H1 (cell line): ENCODE results near the gene PCP4. TPM values are rescaled to one million over a fixed set of nuclear protein-coding genes. Genes with fewer than 3 reads are reported as not detected.
"Not testable (repeated sequence)": the region's sequence is repeated elsewhere in the genome, so short reads cannot be mapped to it uniquely, and the experiment has no call there.

Experiments used
- CTCF ChIA-PET: fragments of 300-600 bp; sonication (Branson Sonifier 250); formaldehyde crosslinking; loops from one replicate; lab custom pipeline; 2021; ENCODE audit not compliant: partially characterized antibody; lab: Charles Lee
- POLR2A ChIA-PET: fragments of 300-600 bp; sonication (Branson Sonifier 250); formaldehyde crosslinking; loops from one replicate; lab custom pipeline; 2021; ENCODE audit warnings: inconsistent platforms; ENCODE audit not compliant: partially characterized antibody; lab: Charles Lee
- DNase-seq, 2 experiments: peaks; one replicate each; pipeline versions ENCODE4 v3.0.0 to v3.0.0-alpha.2; 2010 to 2022; ENCODE audit warnings: low spot score in 2 of 2, low read depth in 1 of 2, mixed read lengths in 1 of 2
- FAIRE-seq: peaks from 2 replicates; lab custom pipeline; 2011; peaks lifted over from hg19 to GRCh38; lab: Jason Lieb, UNC
- H2AFZ ChIP-seq: 2 replicates; pipeline ENCODE4 v1.8.1; 2012; ENCODE audit warnings: low read length, inconsistent platforms
- H2AK5ac ChIP-seq: 2 replicates; pipeline ENCODE4 v1.6.1; 2013; ENCODE audit warnings: low read depth, low read length
- H2BK120ac ChIP-seq: replicated peaks from 2 replicates; pipeline ENCODE3; 2013; ENCODE audit warnings: low read depth, low read length, inconsistent platforms
- H2BK12ac ChIP-seq: 2 replicates; pipeline ENCODE4 v1.6.1; 2013; ENCODE audit warnings: low read depth, low read length
- H2BK15ac ChIP-seq: 2 replicates; pipeline ENCODE4 v1.6.1; 2013; ENCODE audit warnings: low read length
- H2BK20ac ChIP-seq: 2 replicates; pipeline ENCODE4 v1.6.1; 2013; ENCODE audit warnings: low read length
- H2BK5ac ChIP-seq: 2 replicates; pipeline ENCODE4 v1.6.1; 2013; ENCODE audit warnings: low read depth, low read length
- H3K14ac ChIP-seq: 2 replicates; pipeline ENCODE4 v1.6.1; 2013; ENCODE audit warnings: inconsistent platforms; ENCODE audit not compliant: insufficient read length
- H3K18ac ChIP-seq: 2 replicates; pipeline ENCODE4 v1.6.1; 2013; ENCODE audit warnings: low read length; ENCODE audit errors: extremely low read depth
- H3K23ac ChIP-seq: 2 replicates; pipeline ENCODE4 v1.6.1; 2013; ENCODE audit warnings: inconsistent platforms; ENCODE audit not compliant: insufficient read length
- H3K23me2 ChIP-seq: 2 replicates; pipeline ENCODE4 v1.6.1; 2013; ENCODE audit warnings: low read depth, low read length
- H3K27ac ChIP-seq: 2 replicates; pipeline ENCODE4 v1.6.1; 2011; ENCODE audit warnings: low read depth, low read length, inconsistent platforms
- H3K27me3 ChIP-seq, 4 experiments: replicated peaks in 1 of 4; 1 replicate in 1 of 4; 2 replicates in 3 of 4; pipeline versions ENCODE4 v1.6.1 to v1.8.1; 2011 to 2013; ENCODE audit warnings: low read length in 3 of 4, mild to moderate bottlenecking in 3 of 4, inconsistent platforms in 2 of 4, mixed read lengths in 2 of 4, moderate library complexity in 1 of 4; ENCODE audit not compliant: control insufficient read depth in 3 of 4, insufficient read depth in 3 of 4; ENCODE audit errors: extremely low read depth in 1 of 4
- H3K36me3 ChIP-seq, 4 experiments: 2 replicates each; pipeline versions ENCODE4 v1.6.1 to v1.8.1; 2011 to 2013; ENCODE audit warnings: mild to moderate bottlenecking in 4 of 4, low read length in 3 of 4, moderate library complexity in 2 of 4, control low read depth in 1 of 4, inconsistent platforms in 1 of 4; ENCODE audit not compliant: insufficient read depth in 4 of 4, control insufficient read depth in 2 of 4
- H3K4ac ChIP-seq: replicated peaks from 2 replicates; pipeline ENCODE3; 2013; ENCODE audit warnings: low read length, low read depth, mixed read lengths, inconsistent platforms; ENCODE audit not compliant: insufficient read length
- H3K4me1 ChIP-seq, 4 experiments: replicated peaks in 1 of 4; 1 replicate in 1 of 4; 2 replicates in 3 of 4; pipeline versions ENCODE4 v1.6.1 to v1.8.1; 2011 to 2013; ENCODE audit warnings: low read length in 3 of 4, inconsistent platforms in 2 of 4, mixed read lengths in 1 of 4; ENCODE audit not compliant: insufficient read depth in 4 of 4, control insufficient read depth in 3 of 4
- H3K4me2 ChIP-seq, 2 experiments: 2 replicates each; pipeline versions ENCODE4 v1.6.1 to v1.8.1; 2011 to 2013; ENCODE audit warnings: low read depth in 2 of 2, low read length in 2 of 2, control low read depth in 1 of 2, inconsistent platforms in 1 of 2, mild to moderate bottlenecking in 1 of 2; ENCODE audit not compliant: insufficient read depth in 1 of 2
- H3K4me3 ChIP-seq, 4 experiments: fragments of 200-600, 300-600 bp in 1 of 4; sonication (generic), shearing (Covaris generic), sonication (Bioruptor Twin) in 1 of 4; 2 replicates each; pipeline versions ENCODE4 v1.5.1 to v1.8.1; 2011 to 2016; ENCODE audit warnings: low read length in 4 of 4, low read depth in 3 of 4, control low read depth in 2 of 4, inconsistent platforms in 2 of 4, mild to moderate bottlenecking in 2 of 4, mixed read lengths in 1 of 4, moderate library complexity in 1 of 4; ENCODE audit not compliant: insufficient read depth in 2 of 4; ENCODE audit errors: extremely low read depth in 1 of 4
- H3K56ac ChIP-seq: replicated peaks from 2 replicates; pipeline ENCODE3; 2013; ENCODE audit warnings: low read depth, mild to moderate bottlenecking, mixed read lengths, low read length, inconsistent platforms; ENCODE audit not compliant: insufficient read length
- H3K79me1 ChIP-seq: 2 replicates; pipeline ENCODE4 v1.6.1; 2013; ENCODE audit warnings: low read depth, low read length, control low read depth
- H3K79me2 ChIP-seq, 2 experiments: 2 replicates each; pipeline versions ENCODE4 v1.6.1 to v1.8.1; 2012 to 2013; ENCODE audit warnings: low read length in 2 of 2, mild to moderate bottlenecking in 2 of 2, inconsistent platforms in 1 of 2; ENCODE audit not compliant: insufficient read depth in 2 of 2, control insufficient read depth in 1 of 2
- H3K9ac ChIP-seq, 4 experiments: replicated peaks in 1 of 4; 1 replicate in 1 of 4; 2 replicates in 3 of 4; pipeline versions ENCODE4 v1.6.1 to v1.8.1; 2011 to 2013; ENCODE audit warnings: low read depth in 3 of 4, low read length in 3 of 4, control low read depth in 2 of 4, mild to moderate bottlenecking in 2 of 4, moderate library complexity in 2 of 4, inconsistent platforms in 1 of 4; ENCODE audit errors: extremely low read depth in 1 of 4
- H3K9me3 ChIP-seq, 2 experiments: 2 replicates each; pipeline versions ENCODE4 v1.6.1 to v1.8.1; 2012 to 2013; ENCODE audit warnings: mild to moderate bottlenecking in 2 of 2, moderate library complexity in 2 of 2, control low read depth in 1 of 2, inconsistent platforms in 1 of 2, low read depth in 1 of 2, low read length in 1 of 2, mixed read lengths in 1 of 2; ENCODE audit not compliant: insufficient read depth in 2 of 2
- H4K20me1 ChIP-seq, 2 experiments: replicated peaks in 1 of 2; 2 replicates each; pipeline versions ENCODE3 to v1.8.1; 2011 to 2013; ENCODE audit warnings: inconsistent platforms in 2 of 2, low read length in 2 of 2, mild to moderate bottlenecking in 1 of 2; ENCODE audit not compliant: insufficient read depth in 2 of 2, control insufficient read depth in 1 of 2
- H4K5ac ChIP-seq: 2 replicates; pipeline ENCODE4 v1.6.1; 2013; ENCODE audit warnings: low read length, low read depth, mixed read lengths, inconsistent platforms; ENCODE audit not compliant: insufficient read length
- H4K8ac ChIP-seq: 2 replicates; pipeline ENCODE4 v1.8.0; 2013; ENCODE audit warnings: mild to moderate bottlenecking, moderate library complexity, low read length, inconsistent platforms; ENCODE audit not compliant: insufficient read depth; ENCODE audit errors: extremely low read depth
- H4K91ac ChIP-seq: replicated peaks from 2 replicates; pipeline ENCODE3; 2013; ENCODE audit warnings: low read length, mixed read lengths, inconsistent platforms; ENCODE audit not compliant: insufficient read length
- JUN ChIP-seq: IDR thresholded peaks from 2 replicates; pipeline ENCODE4 v1.6.1; 2011; ENCODE audit warnings: low read depth, mild to moderate bottlenecking, improper control_type of control experiment, low read length
- KDM1A ChIP-seq: fragments of 200-600, 300-600 bp; sonication (generic); IDR thresholded peaks from 2 replicates; pipeline ENCODE4 v1.7.1; 2016; ENCODE audit warnings: mild to moderate bottlenecking, low read length, borderline replicate concordance
- WGBS, 2 experiments: shearing (Covaris generic) in 1 of 2; methylation state at CpG; one replicate each; pipeline versions ENCODE4 v1.1.6 to v1.1.7; 2013 to 2015; ENCODE audit warnings: low lambda C conversion rate in 2 of 2, mixed read lengths in 2 of 2, inconsistent platforms in 1 of 2, low coverage in 1 of 2, missing lambda C conversion rate in 1 of 2; ENCODE audit not compliant: insufficient replicate concordance in 2 of 2, insufficient coverage in 1 of 2, insufficient read length in 1 of 2; ENCODE audit errors: extremely low coverage in 1 of 2, missing lambda C conversion rate in 1 of 2; 5-methylcytosine and 5-hydroxymethylcytosine counted together
- polyA plus RNA-seq, 7 experiments: library from polyadenylated mRNA; depleted of rRNA in 3 of 7; stranded (reverse) in 5 of 7; unstranded in 2 of 7; fragments of >200 nt in 5 of 7; fragments of 200-250 nt in 2 of 7; gene quantifications; 1 replicate in 5 of 7; 2 replicates in 1 of 7; 4 replicates in 1 of 7; pipeline versions ENCODE4 v1.2.1 to v1.2.3, GENCODE V29; 2011 to 2013; ENCODE audit warnings: missing spikeins in 2 of 7, mixed read lengths in 2 of 7
- total RNA-seq: library from RNA; stranded (reverse); fragmentation: NEBNext Ultra II Directional; extraction: Animal tissue kit (Norgen Biotek cat#: 25700); gene quantifications from 2 replicates; pipeline ENCODE4 v1.2.1, GENCODE V29; 2021

Gene PCP4
- total and polyA plus RNA-seq, 2 of the 8 experiments (the other 6 are each of a cell fraction or from before 2014, with no cell fraction given) = 1.8 to 2.4 TPM

DNA sequence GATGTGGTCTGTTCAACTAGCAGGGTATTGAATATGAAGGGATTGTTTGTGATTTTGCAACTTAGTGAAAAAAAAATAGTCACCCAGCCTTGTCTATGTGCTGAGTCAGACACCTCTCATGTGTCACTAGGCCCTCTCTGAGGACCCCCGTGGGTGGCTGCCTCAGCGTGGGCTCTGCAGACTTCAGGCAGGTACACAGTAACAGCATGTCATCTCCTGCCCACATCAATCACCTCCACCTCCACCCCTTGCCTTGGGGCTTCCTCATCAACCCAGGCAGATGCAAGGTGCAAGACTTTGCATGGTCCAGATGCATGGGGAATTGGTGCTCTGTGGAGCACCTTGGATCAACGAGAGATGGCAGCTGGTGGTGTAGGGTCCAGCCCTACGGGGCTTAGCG, 23.9 kb downstream of the PCP4 start (continued):
- TF ChIP-seq JUN (no peak), KDM1A (no peak)
- TF ChIP-seq, all 59 proteins: peak for 0

DNA sequence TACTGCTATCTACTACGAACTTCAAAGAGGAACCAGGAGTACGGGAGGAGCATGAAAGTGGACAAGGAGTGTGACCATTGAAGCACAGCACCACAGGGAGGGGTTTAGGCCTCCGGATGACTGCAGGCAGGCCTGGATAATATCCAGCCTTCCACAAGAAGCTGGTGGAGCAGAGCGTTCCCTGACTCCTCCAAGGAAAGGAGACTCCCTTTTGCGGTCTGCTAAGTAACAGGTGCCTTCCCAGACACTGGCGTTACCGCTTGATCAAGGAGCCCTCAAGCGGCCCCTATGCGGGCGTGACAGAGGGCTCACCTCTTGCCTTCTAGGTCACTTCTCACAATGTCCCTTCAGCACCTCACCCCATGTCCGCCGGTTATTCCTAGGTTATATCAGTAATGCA, 24.6 kb downstream of the PCP4 start:
- H2AK5ac ChIP-seq, H3K4ac ChIP-seq, H2BK15ac ChIP-seq, H4K91ac ChIP-seq, H3K23ac ChIP-seq, H3K9ac ChIP-seq, H3K4me1 ChIP-seq, H3K4me2 ChIP-seq, DNase-seq, H3K18ac ChIP-seq, CTCF ChIA-PET, H2BK5ac ChIP-seq, FAIRE-seq, H3K9me3 ChIP-seq, H2AFZ ChIP-seq, H3K27ac ChIP-seq, H2BK120ac ChIP-seq, H4K8ac ChIP-seq, H3K36me3 ChIP-seq, H3K79me1 ChIP-seq, H3K79me2 ChIP-seq, H3K14ac ChIP-seq, POLR2A ChIA-PET, H3K27me3 ChIP-seq, H4K5ac ChIP-seq, H4K20me1 ChIP-seq, H2BK20ac ChIP-seq, H2BK12ac ChIP-seq, H3K4me3 ChIP-seq, H3K56ac ChIP-seq, H3K23me2 ChIP-seq: not testable (repeated sequence)
- WGBS, 2 experiments = 85% methylated on average over 12 of the region's 12 CpGs; no CpG with 5 or more reads in 1 of the 2 experiments
